B cell (primary cell): Measurements from ENCODE around the gene PUM1. TPM values are rescaled to one million over a fixed set of nuclear protein-coding genes. Genes with fewer than 3 reads are reported as not detected.

Experiments used
- ATAC-seq: fragments of 200-7000 bp; cut with Tn5 transposase; one replicate; pipeline ENCODE4 v1.10.0; 2021; ENCODE audit warnings: low read depth, mild to moderate bottlenecking, moderate number of reproducible peaks, moderate library complexity
- CTCF ChIA-PET: fragments of 350-600 bp; sonication (Branson Sonifier 250); formaldehyde crosslinking; loops from one replicate; lab custom pipeline; 2021; ENCODE audit warnings: antibody characterized with exemption, inconsistent platforms; lab: Charles Lee
- POLR2A ChIA-PET: fragments of 350-600 bp; sonication (Branson Sonifier 250); formaldehyde crosslinking; loops from one replicate; lab custom pipeline; 2021; ENCODE audit warnings: antibody characterized with exemption; lab: Charles Lee
- DNase-seq: peaks from one replicate; pipeline ENCODE4 v3.0.0; 2013
- H2AFZ ChIP-seq: 2 replicates; pipeline ENCODE4 v1.6.1; 2012; ENCODE audit warnings: mild to moderate bottlenecking, low read depth, low read length; ENCODE audit not compliant: insufficient read depth, poor library complexity, severe bottlenecking
- H3K27ac ChIP-seq, 2 donors: 1 replicate in 1 of 2; 2 replicates in 1 of 2; pipeline ENCODE4 v1.5.1; 2012 to 2013; ENCODE audit warnings: low read length in 2 of 2, mild to moderate bottlenecking in 2 of 2, moderate library complexity in 1 of 2
- H3K27me3 ChIP-seq, 4 experiments: fragments of 200-600 bp in 1 of 4; sonication (generic) in 1 of 4; replicated peaks in 1 of 4; 1 replicate in 2 of 4; 2 replicates in 2 of 4; pipeline versions ENCODE4 v1.6.1 to v1.7.0; 2013 to 2016; ENCODE audit warnings: low read length in 3 of 4, mild to moderate bottlenecking in 2 of 4, mixed read lengths in 1 of 4, moderate library complexity in 1 of 4; ENCODE audit not compliant: insufficient read depth in 4 of 4, control insufficient read depth in 3 of 4; ENCODE audit errors: control extremely low read depth in 1 of 4
- H3K36me3 ChIP-seq, 2 experiments: replicated peaks in 1 of 2; 1 replicate in 1 of 2; 2 replicates in 1 of 2; pipeline versions ENCODE4 v1.6.1 to v1.7.1; 2013; ENCODE audit warnings: low read length in 1 of 2; ENCODE audit not compliant: insufficient read depth in 2 of 2, control insufficient read depth in 1 of 2; ENCODE audit errors: control extremely low read depth in 1 of 2, extremely low read depth in 1 of 2
- H3K4me1 ChIP-seq, 2 donors: fragments of 200-600 bp in 1 of 2; sonication (generic) in 1 of 2; 1 replicate in 1 of 2; 2 replicates in 1 of 2; pipeline versions ENCODE4 v1.5.1 to v1.6.1; 2013 to 2017; ENCODE audit warnings: low read length in 2 of 2; ENCODE audit not compliant: control insufficient read depth in 2 of 2, insufficient read depth in 2 of 2
- H3K4me2 ChIP-seq: replicated peaks from 2 replicates; pipeline ENCODE3; 2012; ENCODE audit warnings: mild to moderate bottlenecking, low read depth, low read length; ENCODE audit not compliant: poor library complexity, severe bottlenecking
- H3K4me3 ChIP-seq, 5 experiments: fragments of 200-600 bp in 1 of 5; sonication (generic) in 1 of 5; 1 replicate in 3 of 5; 2 replicates in 2 of 5; pipeline versions ENCODE4 v1.5.1 to v1.7.0; 2011 to 2016; ENCODE audit warnings: low read length in 4 of 5, mild to moderate bottlenecking in 4 of 5, low read depth in 2 of 5, control low read depth in 1 of 5, moderate library complexity in 1 of 5; ENCODE audit not compliant: insufficient read depth in 1 of 5; ENCODE audit errors: control extremely low read depth in 1 of 5, extremely low read depth in 1 of 5
- H3K79me2 ChIP-seq: fragments of 200-600 bp; sonication (generic); one replicate; pipeline ENCODE4 v1.6.0; 2016; ENCODE audit warnings: low read length; ENCODE audit not compliant: control insufficient read depth, insufficient read depth
- H3K9ac ChIP-seq: fragments of 200-600 bp; sonication (generic); 2 replicates; pipeline ENCODE4 v1.6.1; 2017; ENCODE audit warnings: mild to moderate bottlenecking, low read length, moderate library complexity
- H3K9me3 ChIP-seq, 3 donors: one replicate each; pipeline versions ENCODE4 v1.6.1 to v1.7.1; 2013; ENCODE audit warnings: low read length in 2 of 3; ENCODE audit not compliant: control insufficient read depth in 2 of 3, insufficient read depth in 1 of 3; ENCODE audit errors: control extremely low read depth in 1 of 3
- H4K20me1 ChIP-seq: 2 replicates; pipeline ENCODE4 v1.6.0; 2012; ENCODE audit warnings: mild to moderate bottlenecking, low read length; ENCODE audit not compliant: insufficient read depth, control insufficient read depth, poor library complexity, severe bottlenecking
- H3K27ac Mint-ChIP-seq: one replicate; pipeline ENCODE4 v1.8.0; 2021; ENCODE audit warnings: mixed read lengths
- H3K27me3 Mint-ChIP-seq: one replicate; pipeline ENCODE4 v1.8.0; 2021; ENCODE audit warnings: mixed read lengths
- H3K4me1 Mint-ChIP-seq: one replicate; pipeline ENCODE4 v1.8.0; 2021; ENCODE audit warnings: mixed read lengths
- H3K4me3 Mint-ChIP-seq: one replicate; pipeline ENCODE4 v1.8.0; 2021; ENCODE audit warnings: mixed read lengths
- H3K9me3 Mint-ChIP-seq: one replicate; pipeline ENCODE4 v1.8.0; 2022; ENCODE audit warnings: mixed read lengths; ENCODE audit not compliant: insufficient read depth
- EZH2 ChIP-seq: IDR thresholded peaks from 2 replicates; pipeline ENCODE4 v1.6.1; 2012; ENCODE audit warnings: borderline replicate concordance, low read depth, mild to moderate bottlenecking, moderate library complexity, low read length; ENCODE audit not compliant: insufficient read depth, poor library complexity, severe bottlenecking
- WGBS: methylation state at CpG from one replicate; pipeline ENCODE4 v1.1.5; 2013; ENCODE audit warnings: missing lambda C conversion rate; ENCODE audit not compliant: insufficient coverage; 5-methylcytosine and 5-hydroxymethylcytosine counted together
- intact Hi-C: fragments of 100-400 bp; cut with micrococcal nuclease; formaldehyde crosslinking; loops from one replicate; pipeline ENCODE4 v1.10.0; 2022
- polyA plus RNA-seq: library from polyadenylated mRNA; depleted of rRNA; stranded (reverse); fragments of >200 nt; gene quantifications from 2 replicates; pipeline ENCODE4 v1.2.3, GENCODE V29; 2012
- total RNA-seq, 2 donors: library from RNA; stranded (reverse); fragments of 120-200 nt in 1 of 2; gene quantifications; 1 replicate in 1 of 2; 2 replicates in 1 of 2; pipeline versions ENCODE4 v1.2.3 to v1.2.4, GENCODE V29; 2013 to 2022
- TF ChIP-seq, protein P1 (sequence below): fragments of 200-600 bp; IDR thresholded peaks from one replicate; pipeline ENCODE4 v1.8.0; 2022; ENCODE audit warnings: antibody characterized with exemption, mild to moderate bottlenecking

The PUM1 gene
- total and polyA plus RNA-seq, 2 donors (not counting 1 experiment from before 2014, with no cell fraction given) = 52.8 to 177 TPM

DNA sequence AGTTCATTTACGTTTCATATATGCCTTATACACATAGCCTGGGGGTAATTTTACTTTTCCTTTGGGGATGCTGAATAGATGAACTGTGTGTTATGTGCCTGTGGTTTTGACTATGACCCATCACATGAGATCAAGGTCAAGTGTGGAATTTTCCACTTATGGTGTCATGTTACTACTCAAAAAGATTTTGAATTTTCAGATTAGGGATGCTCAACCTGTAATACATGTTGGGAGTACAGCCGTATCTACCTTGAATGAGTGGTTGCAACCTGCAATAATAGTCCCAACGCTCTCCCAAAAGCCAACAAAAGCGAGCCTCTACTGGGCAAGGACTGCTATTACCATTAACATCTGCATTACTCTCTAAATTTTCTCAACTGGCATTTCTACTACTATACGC is 88.4 kb downstream of the PUM1 start:
- H3K4me1 ChIP-seq = peaks cover 11 to 13% of the 10 kb centered on the region in 2 donors
- H3K9ac ChIP-seq = no peak overlapping the region
- DNase-seq = no peak
- no peak overlapping the region for H3K4me2 ChIP-seq
- Mint-ChIP-seq H3K27ac (peak overlapping the region; percentile 61), H3K4me3 (no peak overlapping the region), H3K27me3 (no peaks in the 10 kb centered on the region), H3K9me3 (no peaks in the 10 kb centered on the region), H3K4me1 (peaks cover 32% of the 10 kb centered on the region)
- H3K27ac ChIP-seq = peak overlapping the region in 1 of 2 donors; percentile 5
- peaks cover 16% of the 10 kb centered on the region for H4K20me1 ChIP-seq
- no peaks in the 10 kb centered on the region for H3K9me3 ChIP-seq
- intact Hi-C loops = no loop called here
- 87% methylated on average over 4 of the region's 5 CpGs for WGBS
- no peak overlapping the region for H3K4me3 ChIP-seq
- no peak for ATAC-seq
- H3K79me2 ChIP-seq = peaks cover 64% of the 10 kb centered on the region
- H3K27me3 ChIP-seq = no peaks in the 10 kb centered on the region
- no peak for TF ChIP-seq EZH2
- TF ChIP-seq, protein P1, sequence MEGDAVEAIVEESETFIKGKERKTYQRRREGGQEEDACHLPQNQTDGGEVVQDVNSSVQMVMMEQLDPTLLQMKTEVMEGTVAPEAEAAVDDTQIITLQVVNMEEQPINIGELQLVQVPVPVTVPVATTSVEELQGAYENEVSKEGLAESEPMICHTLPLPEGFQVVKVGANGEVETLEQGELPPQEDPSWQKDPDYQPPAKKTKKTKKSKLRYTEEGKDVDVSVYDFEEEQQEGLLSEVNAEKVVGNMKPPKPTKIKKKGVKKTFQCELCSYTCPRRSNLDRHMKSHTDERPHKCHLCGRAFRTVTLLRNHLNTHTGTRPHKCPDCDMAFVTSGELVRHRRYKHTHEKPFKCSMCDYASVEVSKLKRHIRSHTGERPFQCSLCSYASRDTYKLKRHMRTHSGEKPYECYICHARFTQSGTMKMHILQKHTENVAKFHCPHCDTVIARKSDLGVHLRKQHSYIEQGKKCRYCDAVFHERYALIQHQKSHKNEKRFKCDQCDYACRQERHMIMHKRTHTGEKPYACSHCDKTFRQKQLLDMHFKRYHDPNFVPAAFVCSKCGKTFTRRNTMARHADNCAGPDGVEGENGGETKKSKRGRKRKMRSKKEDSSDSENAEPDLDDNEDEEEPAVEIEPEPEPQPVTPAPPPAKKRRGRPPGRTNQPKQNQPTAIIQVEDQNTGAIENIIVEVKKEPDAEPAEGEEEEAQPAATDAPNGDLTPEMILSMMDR = no peak
- CTCF ChIA-PET = no interaction called here
- peaks cover 12 to 56% of the 10 kb centered on the region in 2 experiments for H3K36me3 ChIP-seq
- POLR2A ChIA-PET = no interaction called here
- no peak overlapping the region for H2AFZ ChIP-seq

- no peak overlapping the region for H2AFZ ChIP-seq
- TF ChIP-seq EZH2 = no peak
- TF ChIP-seq, protein P1 = no peak
- H3K27me3 Mint-ChIP-seq = no peaks in the 10 kb centered on the region
- peak overlapping the region; percentile 70 for H3K27ac Mint-ChIP-seq
- ChIA-PET POLR2A (no interaction called here), CTCF (interaction anchor here (0.6 to 0.9 kb wide), 5 partner anchors 12 to 835 kb away, joined by 3 to 5 read pairs (median 3); no protein-coding TSS in a partner anchor)
- WGBS = 20% methylated on average over 1 of the region's 2 CpGs
- H3K4me3 Mint-ChIP-seq = peak overlapping the region; percentile 23
- ATAC-seq (peak; percentile 54), DNase-seq (peak; percentile 43)
- intact Hi-C loops = no loop called here
- peaks cover 33% of the 10 kb centered on the region for H3K4me1 Mint-ChIP-seq
- H3K9me3 Mint-ChIP-seq = no peaks in the 10 kb centered on the region
- no peaks in the 10 kb centered on the region for H3K9me3 ChIP-seq
- H3K27me3 ChIP-seq = no peaks in the 10 kb centered on the region
- peaks cover 11 to 13% of the 10 kb centered on the region in 2 donors for H3K4me1 ChIP-seq
- H4K20me1 ChIP-seq = peaks cover 19% of the 10 kb centered on the region
- H3K79me2 ChIP-seq = peaks cover 63% of the 10 kb centered on the region
- H3K36me3 ChIP-seq = peaks cover 12 to 59% of the 10 kb centered on the region in 2 experiments
- H3K4me3 ChIP-seq = no peak overlapping the region
- no peak overlapping the region for H3K9ac ChIP-seq
- peak overlapping the region; percentile 49 to 55 for H3K27ac ChIP-seq
- H3K4me2 ChIP-seq = peak overlapping the region; percentile 23
Measured at GRCh38 chr1:30976143-30976542, 89.4 kb downstream of the PUM1 start.
